HT-29 (cell line): ENCODE results near the gene SNRPA1. TPM values are rescaled to one million over a fixed set of nuclear protein-coding genes. Genes with fewer than 3 reads are reported as not detected.
"Not testable (repeated sequence)": the region's sequence is repeated elsewhere in the genome, so short reads cannot be mapped to it uniquely, and the experiment has no call there.

Experiments used
- DNase-seq: peaks from one replicate; pipeline ENCODE4 v3.0.0-alpha.2; 2015; ENCODE audit warnings: low spot score
- total RNA-seq: library from RNA; depleted of rRNA; stranded (reverse); fragments of >200 nt; shearing (Covaris generic); gene quantifications from 2 replicates; pipeline ENCODE4 v1.2.3, GENCODE V29; 2014

The SNRPA1 gene
- total RNA-seq, 1 experiment from 2014 or later = 63.0 TPM

DNA sequence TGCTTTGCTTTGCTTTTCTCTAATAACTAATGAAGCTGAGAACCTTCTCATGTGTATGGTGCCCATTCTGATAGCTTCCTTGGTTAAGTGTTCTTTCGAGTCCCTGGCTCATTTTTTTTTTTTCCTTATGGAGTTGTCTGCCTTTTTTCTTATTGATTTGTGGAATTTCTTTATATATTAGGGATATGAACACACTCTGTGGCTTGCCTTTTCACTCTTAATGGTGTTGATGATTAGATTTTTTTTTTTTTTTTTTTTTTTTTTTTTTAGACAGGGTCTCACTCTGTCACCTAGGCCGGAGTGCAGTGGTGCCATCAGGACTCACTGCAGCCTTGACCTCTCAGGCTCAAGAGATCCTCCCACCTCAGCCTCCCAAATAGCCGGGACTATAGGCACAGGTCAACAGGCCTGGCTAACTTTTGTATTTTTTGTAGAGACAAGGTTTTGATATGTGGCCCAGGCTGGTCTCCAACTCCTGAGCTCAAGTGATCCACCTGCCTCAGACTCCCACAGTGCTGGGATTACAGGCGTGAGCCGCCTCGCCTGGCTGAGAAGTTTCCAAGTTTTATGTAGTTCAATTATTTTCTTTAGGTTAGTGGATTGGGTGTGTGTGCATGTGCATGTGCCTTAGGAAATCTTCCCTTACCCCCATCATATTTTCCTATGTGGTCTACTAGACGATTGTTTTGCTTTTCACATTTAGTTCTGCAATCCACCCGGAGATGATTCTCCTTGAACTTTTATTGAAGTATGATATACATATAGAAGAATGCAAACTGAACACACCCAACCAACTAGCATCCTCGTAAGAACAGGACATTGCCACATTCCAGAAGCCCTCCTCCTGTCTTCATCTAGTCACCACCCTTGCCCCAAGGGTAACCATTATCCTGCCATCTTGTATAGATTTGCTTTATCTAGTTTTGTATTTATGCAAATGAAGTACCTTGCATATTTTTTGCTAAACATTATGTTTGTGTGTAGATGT lies 1.7 kb upstream of the SNRPA1 start:
- DNase-seq = no peak

DNA sequence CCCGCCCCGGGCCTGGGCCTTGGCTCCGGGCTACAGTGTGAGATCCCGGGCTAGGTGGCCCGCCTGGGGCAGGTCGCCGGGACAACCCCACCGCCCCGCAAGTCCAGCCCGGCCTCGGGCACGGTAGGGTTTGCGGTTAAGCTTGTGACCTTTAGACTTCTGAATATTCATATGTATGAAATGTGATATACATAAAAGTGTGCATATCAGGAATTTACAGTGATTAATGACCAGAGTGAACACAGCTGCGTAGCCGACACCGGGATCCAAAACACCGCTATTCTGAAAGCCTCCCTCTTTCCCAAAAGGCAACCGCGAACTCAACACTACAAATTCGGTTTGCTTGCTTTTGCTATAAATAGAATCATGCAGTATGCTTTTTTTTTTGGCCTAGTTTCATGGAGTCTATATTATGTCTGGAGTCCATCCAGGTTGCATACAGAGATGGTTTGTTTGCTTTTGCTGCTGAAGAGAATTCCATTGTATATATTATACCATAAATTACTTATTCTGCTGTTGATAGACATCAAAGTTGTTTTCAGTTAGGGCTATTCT lies 636 bp upstream of the SNRPA1 start:
- DNase-seq = no peak

DNA sequence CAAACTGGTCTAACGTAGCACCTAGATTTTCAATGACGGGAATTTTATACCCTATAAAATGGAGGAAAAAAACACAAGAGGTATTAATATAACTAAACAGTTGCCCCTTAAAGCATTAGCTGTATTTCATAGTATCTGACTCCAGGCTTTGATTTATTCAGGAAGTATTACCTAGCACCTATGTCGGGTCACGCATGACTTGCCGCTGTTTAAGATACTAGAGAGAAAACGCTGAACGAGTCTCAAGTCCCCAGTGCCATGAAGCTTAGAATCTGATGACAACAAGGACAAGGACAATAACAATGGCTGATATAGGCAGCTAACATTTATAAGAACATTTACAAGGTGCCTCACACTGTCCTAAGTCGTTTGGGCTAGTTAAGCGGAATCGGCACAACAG lies 1.9 kb downstream of the SNRPA1 start:
- DNase-seq = no peak

DNA sequence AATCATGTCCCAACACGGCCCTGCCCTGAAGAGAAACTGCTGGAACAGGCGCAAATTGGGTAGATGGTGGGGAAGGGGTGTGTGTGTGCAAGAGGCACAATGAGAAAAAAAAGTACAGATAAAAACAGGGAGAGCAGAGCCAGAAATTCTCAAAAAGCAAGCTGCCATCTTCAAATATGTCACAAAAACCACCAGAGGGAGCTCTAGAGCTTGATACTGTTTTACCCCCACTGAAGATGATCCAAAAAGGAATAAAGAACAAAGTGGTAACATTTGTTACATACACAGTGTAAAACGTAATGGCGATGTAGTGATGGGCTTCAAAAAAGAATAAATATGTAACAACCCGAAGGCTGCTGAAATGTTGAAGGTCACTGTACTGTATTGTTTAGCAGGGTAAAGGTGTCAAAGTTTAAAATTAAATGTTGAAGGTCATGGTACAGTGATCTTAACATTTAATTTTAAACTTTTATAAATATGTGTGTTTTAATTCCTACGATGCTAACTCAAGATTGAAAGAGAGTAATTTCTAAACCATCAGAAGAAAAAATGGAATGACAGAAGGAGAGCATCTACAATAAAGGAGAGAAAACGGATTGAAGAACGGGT lies 6.0 kb downstream of the SNRPA1 start:
- peak; percentile 64 for DNase-seq

DNA sequence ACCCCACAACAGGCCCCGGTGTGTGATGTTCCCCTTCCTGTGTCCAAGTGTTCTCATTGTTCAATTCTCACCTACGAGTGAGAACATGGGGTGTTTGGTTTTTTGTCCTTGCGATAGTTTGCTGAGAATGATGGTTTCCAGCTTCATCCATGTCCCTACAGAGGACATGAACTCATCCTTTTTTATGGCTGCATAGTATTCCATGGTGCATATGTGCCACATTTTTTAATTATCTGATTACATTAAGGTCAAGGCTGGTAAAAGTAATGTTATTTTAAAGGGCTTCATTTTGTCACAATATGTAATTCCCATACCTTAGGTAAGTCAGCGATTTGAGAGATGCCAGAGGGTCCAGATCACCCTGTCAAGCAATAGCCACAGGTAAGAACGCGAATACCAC lies 7.7 kb downstream of the SNRPA1 start:
- DNase-seq = not testable (repeated sequence)

DNA sequence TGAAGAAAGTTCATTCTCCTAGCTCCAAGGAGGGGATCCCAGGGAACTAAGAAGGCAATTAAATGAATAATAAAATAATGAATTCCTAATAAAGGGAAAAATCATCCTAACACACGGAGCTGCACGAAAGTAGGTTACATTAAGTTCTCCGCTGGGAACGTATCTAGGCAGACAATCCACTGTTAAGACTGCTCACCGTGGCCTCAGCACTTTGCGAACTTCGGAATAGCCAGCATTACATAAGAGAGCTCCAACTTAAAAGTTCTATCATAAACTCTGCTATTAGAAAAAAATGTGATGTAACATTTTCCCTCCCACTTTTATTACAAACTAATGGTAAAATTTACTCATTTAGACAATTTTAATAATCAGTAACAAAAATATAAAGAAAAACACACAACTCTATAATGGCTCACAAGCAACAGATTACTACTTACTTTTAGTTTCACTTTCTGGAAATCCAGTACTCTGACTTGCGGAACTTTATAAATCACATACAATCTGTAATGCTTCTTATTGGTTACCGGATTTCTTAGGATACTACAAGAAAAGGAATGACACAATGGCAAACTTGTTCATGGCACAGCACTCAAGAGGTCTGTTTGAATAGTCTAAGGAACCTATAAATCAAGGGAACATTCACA lies 8.5 kb downstream of the SNRPA1 start:
- DNase-seq = no peak

DNA sequence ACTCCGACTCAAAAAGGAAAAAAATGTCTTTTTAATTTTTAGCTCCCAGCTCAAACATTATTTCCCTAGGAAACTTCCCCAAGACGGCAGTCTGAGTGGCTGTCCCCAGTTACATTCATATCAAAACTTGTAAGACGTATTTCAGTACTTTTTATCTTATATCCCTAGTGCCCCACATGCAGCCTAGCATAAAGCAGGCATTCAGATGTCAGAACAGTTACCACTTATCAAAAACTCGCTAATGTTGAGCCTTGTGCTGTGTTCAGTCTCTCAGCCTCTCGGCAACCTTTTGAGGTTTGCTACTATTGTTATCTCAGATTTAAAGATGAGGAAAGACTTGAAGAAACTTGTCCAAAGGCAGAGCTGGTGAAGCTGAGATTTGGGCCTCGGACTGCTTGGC lies 11.1 kb downstream of the SNRPA1 start:
- no peak for DNase-seq

DNA sequence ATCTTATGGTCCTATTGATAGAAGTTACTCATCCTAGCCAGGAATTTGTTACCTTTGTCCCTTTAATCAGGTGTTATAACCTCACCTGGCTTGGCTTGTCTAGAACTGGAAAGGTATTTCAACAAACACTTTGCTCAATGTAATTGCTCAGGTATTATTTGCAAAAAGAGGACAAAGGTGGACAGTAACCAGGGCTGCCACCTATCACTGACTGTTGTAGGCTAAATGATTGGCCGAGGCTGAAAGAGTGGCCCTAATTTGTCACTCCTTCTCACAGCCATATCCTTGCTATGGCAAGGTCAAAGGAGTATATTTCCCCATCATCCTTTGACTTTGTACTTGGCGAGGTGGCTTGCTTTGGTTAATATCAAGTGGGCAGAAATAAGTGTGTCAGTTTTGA lies 15.0 kb downstream of the SNRPA1 start:
- DNase-seq = no peak

DNA sequence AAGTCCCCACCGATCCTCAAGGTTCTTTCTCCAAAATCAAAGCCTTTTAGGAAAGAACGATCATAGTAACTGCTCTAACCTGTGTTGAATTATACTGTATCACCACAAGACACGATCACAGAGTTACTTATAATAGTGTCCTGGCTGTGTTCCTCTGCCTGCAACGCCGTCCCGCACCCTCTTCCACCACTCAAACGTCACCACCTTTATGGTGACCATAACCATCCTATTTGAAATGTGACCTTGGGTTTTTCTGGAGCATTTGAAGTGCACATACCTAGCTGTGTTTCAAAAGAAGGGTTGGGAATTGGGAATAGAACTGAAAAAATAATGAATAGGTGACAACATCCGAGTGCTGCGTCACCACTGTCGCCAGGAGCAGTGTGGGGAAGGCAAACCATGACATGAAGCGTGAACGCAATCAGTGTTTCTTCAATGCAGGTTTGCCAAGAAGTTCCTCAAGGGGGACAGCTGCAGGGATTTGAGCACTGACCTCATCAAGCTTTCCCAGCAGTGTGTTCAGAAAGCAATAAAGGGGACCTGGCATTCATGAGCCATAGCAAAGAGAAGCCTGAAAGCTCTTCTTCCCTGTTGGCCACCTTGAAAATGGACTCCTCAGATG lies 17.0 kb downstream of the SNRPA1 start:
- DNase-seq = peak; percentile 60

DNA sequence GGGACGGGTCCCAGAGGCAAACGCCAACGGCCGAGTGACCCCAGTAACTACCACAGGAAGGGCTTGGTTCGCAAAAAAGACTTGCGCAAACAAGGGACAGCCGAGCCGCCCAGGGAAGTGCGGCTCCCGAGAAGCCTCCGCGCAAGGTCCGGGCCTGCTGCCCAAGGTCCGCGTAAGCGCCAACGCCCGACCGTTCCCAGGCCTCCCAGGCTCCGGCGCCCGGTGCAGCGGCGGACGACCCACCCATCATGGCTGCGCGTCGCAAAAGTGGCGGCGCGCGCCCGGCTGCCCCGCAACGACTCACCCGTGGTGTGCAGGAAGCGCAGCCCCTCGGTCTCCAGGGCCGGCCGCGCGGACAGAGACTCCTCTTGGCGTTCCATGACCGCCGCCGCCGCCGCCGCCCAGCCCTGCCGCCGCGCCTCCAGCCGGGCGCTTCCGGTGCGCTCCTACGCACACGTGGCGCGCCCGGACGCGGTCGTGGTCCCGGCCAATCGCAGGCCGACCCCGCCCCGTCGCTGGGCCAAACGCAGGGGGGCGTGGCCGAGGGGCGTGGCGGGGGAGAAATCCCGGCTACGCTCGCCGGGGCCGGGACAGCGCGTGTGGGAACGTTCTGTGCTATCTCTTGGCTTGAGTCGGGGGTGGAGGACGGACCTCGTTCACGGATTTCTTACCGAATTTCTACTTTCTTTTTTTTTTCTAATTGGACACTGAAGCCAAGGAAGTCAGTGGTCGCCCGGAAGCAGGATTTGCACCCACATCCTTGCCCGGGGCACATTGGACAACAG lies 17.8 kb downstream of the SNRPA1 start, which contains the start of gene SELENOS:
SELENOS (minus strand) TSS at position 448 of the 785 bp plus-strand sequence; CDS start at position 380, 68 bp downstream.
- DNase-seq = peak; percentile 93

DNA sequence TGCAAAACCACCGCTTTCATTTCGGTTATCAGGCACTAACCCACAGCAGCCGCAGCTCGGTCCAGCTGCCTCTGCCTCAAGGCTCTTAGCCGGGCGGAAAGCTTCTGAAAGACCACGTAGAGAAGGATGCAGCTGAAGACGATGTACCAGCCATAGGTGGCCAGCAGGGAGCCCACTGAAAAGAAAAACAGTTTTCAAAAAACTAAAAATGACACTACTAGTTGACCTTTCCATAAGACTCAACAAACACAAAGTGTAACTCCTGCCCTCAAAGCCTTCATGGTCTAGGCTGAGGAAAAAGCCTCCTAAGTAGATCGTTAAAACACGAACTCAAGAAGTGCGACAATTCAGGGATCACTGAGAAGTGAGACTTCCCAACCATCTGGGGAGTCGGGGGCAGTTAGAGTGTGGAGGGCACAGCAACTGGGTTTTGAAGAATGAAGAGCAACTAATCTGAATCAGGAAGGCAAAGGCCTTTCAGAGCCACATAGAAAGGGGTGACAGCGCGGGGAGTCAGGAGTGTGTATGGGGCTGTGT lies 18.5 kb downstream of the SNRPA1 start:
- DNase-seq = peak; percentile 62

DNA sequence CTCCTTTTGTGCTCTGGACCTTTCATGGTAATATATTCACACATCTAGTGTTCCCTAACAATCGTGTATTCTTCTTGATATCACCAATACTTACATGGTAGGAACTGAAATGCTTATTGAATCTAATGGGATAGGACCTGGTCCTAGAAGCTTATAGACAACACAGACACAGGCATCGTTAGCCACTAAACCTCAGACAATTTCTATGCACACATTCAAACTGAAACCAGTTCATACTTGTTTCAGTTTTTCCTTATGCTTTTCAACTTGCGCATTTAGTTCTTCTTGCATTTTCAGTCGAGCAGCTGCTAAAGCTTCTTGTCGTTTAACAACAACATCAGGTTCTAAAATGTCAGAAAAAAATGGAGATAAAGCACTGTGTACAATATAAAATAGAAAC lies 20.0 kb downstream of the SNRPA1 start:
- no peak for DNase-seq

DNA sequence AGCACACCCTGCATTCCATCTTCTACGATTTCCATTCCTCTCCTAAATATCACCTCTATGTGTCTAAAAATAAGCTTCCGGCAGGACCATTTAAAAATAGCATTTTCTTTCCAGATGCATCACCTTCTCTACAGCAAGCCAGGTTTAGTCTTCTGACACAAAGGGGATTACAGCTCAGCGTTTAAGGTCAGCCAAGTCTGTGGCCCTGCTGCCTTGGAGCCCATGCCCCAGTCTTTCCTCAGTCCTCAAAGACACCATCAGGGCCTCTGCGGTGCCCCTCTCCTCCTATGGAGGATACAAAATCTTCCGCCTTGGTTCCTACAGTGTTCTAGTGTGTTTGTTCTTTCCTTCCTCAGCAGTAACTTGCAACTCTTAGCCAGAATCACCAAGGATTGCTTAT lies 21.5 kb downstream of the SNRPA1 start:
- no peak for DNase-seq

DNA sequence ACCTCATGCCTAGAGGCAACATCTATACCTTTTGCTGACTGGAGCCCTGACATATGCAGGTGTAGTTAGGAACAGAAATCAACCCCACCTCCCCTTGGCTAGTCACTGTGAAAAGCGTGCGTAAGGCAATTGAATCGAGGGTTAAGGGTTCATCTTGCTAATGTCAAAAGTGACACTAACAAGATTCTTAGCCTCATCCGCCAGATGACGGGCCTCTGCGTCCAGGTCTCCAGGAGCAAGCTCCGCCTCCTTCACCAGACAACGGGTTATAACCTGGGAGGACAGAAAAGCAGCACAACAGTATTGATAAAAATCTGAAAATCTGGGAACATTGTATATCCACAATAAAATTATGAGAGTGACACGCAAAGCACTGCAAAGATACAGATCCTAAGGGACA lies 22.5 kb downstream of the SNRPA1 start:
- no peak for DNase-seq

DNA sequence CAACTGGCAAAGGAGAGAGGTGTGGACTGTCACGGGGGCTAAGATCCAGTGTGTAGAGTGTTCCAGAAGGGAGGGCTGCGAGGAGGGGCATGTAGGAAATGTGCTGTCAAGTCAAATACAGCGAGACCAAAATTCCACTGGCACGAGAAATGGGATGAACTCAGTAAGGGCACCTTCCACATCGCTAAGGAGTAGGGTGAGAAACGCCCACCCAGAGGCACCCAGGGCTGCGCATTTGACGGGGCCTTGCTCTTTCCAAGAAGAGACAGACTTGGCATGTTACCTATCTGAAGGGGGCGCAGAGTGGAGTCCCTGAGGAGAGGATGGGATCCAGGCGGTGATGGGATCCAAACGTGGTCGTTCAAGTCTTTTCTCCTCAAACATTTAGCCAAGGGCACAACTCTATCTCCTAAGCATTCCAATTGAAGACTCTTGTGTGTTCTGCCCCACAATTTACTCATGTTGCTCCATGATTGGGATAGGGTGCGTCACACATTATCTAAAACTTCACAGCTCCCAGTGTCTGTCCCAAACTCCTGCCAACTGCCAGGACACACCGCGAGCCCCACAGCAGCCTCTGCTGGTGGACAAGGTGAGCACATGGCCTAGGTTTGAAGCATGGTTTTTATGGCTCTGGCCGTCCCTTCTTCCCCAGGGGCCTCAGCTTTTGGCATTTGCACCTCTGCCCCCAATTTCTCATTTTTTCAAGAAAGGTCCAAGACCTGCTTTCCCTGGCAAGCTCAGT lies 25.4 kb downstream of the SNRPA1 start:
- DNase-seq = peak; percentile 37

DNA sequence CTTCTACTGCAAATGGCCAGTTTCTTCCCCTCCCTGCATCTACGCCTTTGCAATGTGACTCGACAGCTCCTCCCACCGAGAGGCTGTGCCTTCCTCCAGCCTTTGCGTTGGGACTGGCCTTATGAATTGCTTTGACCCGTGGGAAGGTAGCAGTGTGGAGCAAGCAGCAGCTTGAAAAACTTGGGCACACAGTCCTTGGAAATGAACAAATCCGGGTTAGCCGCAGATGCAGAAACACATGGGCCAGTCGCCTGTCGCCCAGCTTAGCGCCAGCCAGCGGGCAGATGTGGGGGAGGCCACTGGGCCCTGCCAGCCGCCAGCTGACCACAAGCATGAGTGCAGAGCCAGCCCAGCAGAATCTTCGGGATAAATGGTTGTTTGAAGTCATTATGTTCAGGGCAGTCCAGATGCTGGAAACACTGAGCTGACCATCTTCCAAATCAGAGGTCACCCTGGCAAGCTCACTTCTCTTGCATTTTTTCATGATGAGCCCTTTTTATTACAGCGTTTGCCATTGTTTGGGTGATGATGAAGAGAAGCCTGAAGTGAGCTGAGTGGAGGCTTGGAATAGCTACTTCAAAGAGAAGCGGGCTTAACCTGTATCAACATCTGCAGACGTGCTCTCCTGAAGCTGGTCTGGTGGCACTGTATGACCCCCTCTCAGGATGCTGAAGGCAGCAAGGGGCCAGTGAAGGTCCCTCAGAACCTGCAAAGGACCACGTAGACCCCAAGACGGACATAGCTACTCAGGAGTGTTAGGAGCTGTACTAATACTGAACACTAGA lies 27.5 kb downstream of the SNRPA1 start:
- peak; percentile 59 for DNase-seq

DNA sequence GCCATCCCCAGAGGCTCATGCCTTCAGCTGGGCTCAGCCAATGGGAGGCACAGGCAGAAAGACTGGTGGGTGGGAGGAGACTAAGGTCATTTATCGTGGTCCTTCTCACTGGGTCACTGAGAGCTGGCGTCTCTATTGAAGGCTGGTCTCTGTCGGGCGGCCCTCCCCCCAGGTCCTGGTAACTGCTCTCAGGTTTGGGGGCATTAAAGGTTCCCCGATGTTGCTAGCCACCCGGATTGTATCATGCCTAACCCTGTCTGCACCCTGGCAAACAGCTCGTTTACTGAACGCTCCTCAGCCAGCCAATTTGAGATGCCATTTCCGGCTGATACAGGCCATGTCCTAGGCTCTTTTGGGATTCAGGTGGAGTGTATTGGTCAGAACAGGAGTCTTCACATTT lies 28.3 kb downstream of the SNRPA1 start:
- no peak for DNase-seq

DNA sequence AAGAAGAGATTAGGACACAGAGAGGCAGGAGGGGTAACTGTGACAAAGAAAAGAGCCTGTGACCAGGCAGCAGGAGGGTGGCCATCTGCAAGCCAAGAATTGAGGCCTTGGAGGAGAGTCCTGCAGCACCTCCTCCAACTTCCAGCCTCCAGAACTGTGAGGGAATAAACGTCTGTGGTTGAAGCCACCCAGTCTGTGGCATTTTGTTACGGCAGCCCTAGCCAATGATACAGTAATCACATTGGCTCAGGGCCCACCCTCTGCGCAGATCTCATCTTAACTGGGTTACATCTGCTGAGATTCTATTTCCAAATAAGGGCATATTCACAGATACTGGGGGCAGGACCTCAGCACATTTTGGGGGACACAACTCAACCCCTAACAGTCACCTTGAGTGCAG lies 29.0 kb downstream of the SNRPA1 start:
- DNase-seq = no peak
